Natural killer cell (primary cell): ENCODE measurements around the gene MPZL3. TPM values are rescaled to one million over a fixed set of nuclear protein-coding genes. Genes with fewer than 3 reads are reported as not detected.
A peak's percentile ranks its signal among the peaks of the same experiment; 100 is the strongest.

Experiments
- ATAC-seq, 3 donors: fragments of 150-1000 bp in 2 of 3; fragments of 200-7000 bp in 1 of 3; cut with Tn5 transposase; 1 replicate in 1 of 3; 2 replicates in 2 of 3; pipeline ENCODE4 v1.10.0; 2021; ENCODE audit warnings: mild to moderate bottlenecking in 2 of 3, moderate library complexity in 2 of 3
- DNase-seq, 2 donors: peaks; one replicate each; pipeline versions ENCODE4 v3.0.0 to v3.0.0-alpha.2; 2013 to 2021; ENCODE audit warnings: mixed read lengths in 1 of 2
- H3K27ac ChIP-seq: one replicate; pipeline ENCODE4 v1.5.1; 2013; ENCODE audit warnings: mild to moderate bottlenecking, low read length
- H3K27me3 ChIP-seq: one replicate; pipeline ENCODE4 v1.6.1; 2013; ENCODE audit warnings: low read length; ENCODE audit not compliant: control insufficient read depth, insufficient read depth
- H3K36me3 ChIP-seq: one replicate; pipeline ENCODE4 v1.6.1; 2013; ENCODE audit warnings: low read length; ENCODE audit not compliant: control insufficient read depth, insufficient read depth
- H3K4me1 ChIP-seq: one replicate; pipeline ENCODE4 v1.6.1; 2013; ENCODE audit warnings: low read length; ENCODE audit not compliant: control insufficient read depth, insufficient read depth
- H3K4me3 ChIP-seq: one replicate; pipeline ENCODE4 v1.5.1; 2013; ENCODE audit warnings: low read length
- H3K9me3 ChIP-seq: one replicate; pipeline ENCODE4 v1.6.1; 2013; ENCODE audit warnings: low read length; ENCODE audit not compliant: control insufficient read depth, insufficient read depth
- H3K27ac Mint-ChIP-seq, 2 donors: one replicate each; pipeline ENCODE4 v1.8.0; 2022; ENCODE audit warnings: mild to moderate bottlenecking in 2 of 2, mixed read lengths in 2 of 2, moderate library complexity in 1 of 2
- H3K27me3 Mint-ChIP-seq, 2 donors: one replicate each; pipeline ENCODE4 v1.8.0; 2022; ENCODE audit warnings: low read depth in 2 of 2, mixed read lengths in 2 of 2
- H3K36me3 Mint-ChIP-seq: one replicate; pipeline ENCODE4 v1.8.0; 2022; ENCODE audit warnings: mixed read lengths
- H3K4me1 Mint-ChIP-seq, 2 donors: one replicate each; pipeline ENCODE4 v1.8.0; 2022; ENCODE audit warnings: mixed read lengths in 2 of 2
- H3K4me3 Mint-ChIP-seq: one replicate; pipeline ENCODE4 v1.8.0; 2022; ENCODE audit warnings: mild to moderate bottlenecking, moderate library complexity, mixed read lengths
- H3K9me3 Mint-ChIP-seq, 2 donors: one replicate each; pipeline ENCODE4 v1.8.0; 2022; ENCODE audit warnings: mixed read lengths in 2 of 2
- WGBS: methylation state at CpG from one replicate; pipeline ENCODE4 v1.1.7; 2013; ENCODE audit warnings: missing lambda C conversion rate; ENCODE audit not compliant: insufficient coverage; 5-methylcytosine and 5-hydroxymethylcytosine counted together
- intact Hi-C: fragments of 100-400 bp; cut with micrococcal nuclease; formaldehyde crosslinking; loops from one replicate; pipeline ENCODE4 v1.14.2; 2022
- total RNA-seq, 4 donors: library from RNA; stranded (reverse); fragments of 120-200 nt in 1 of 4; gene quantifications; one replicate each; pipeline versions ENCODE4 v1.2.3 to v1.2.4, GENCODE V29; 2013 to 2022
- TF ChIP-seq, protein P1 (sequence below): fragments of 200-600 bp; IDR thresholded peaks from one replicate; pipeline ENCODE4 v1.8.0; 2022; ENCODE audit warnings: antibody characterized with exemption

The MPZL3 gene
- total RNA-seq, 3 donors from 2014 or later (not counting 1 experiment from before 2014, with no cell fraction given), result 6.3 to 7.5 (median 6.7) TPM

- Histone ChIP-seq H3K36me3 (no peaks in the 10 kb centered on the region), H3K27ac (no peak overlapping the region), H3K27me3 (no peaks in the 10 kb centered on the region), H3K4me3 (no peak overlapping the region), H3K9me3 (no peaks in the 10 kb centered on the region), H3K4me1 (peaks cover 6% of the 10 kb centered on the region)
- Mint-ChIP-seq H3K4me3 (no peak overlapping the region), H3K4me1 (peaks cover 0 to 5% of the 10 kb centered on the region in 2 donors), H3K9me3 (no peaks in the 10 kb centered on the region), H3K36me3 (no peaks in the 10 kb centered on the region), H3K27me3 (peaks cover 0 to 26% of the 10 kb centered on the region in 2 donors), H3K27ac (peak overlapping the region in 1 of 2 donors; percentile 29)
- DNase-seq (peak in 1 of 2 donors; percentile 47), ATAC-seq (peak in 2 of 3 donors; percentile 47 to 48)
- TF ChIP-seq, protein P1, sequence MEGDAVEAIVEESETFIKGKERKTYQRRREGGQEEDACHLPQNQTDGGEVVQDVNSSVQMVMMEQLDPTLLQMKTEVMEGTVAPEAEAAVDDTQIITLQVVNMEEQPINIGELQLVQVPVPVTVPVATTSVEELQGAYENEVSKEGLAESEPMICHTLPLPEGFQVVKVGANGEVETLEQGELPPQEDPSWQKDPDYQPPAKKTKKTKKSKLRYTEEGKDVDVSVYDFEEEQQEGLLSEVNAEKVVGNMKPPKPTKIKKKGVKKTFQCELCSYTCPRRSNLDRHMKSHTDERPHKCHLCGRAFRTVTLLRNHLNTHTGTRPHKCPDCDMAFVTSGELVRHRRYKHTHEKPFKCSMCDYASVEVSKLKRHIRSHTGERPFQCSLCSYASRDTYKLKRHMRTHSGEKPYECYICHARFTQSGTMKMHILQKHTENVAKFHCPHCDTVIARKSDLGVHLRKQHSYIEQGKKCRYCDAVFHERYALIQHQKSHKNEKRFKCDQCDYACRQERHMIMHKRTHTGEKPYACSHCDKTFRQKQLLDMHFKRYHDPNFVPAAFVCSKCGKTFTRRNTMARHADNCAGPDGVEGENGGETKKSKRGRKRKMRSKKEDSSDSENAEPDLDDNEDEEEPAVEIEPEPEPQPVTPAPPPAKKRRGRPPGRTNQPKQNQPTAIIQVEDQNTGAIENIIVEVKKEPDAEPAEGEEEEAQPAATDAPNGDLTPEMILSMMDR, result no peak
- 39% methylated on average over 1 of the region's 1 CpG for WGBS
- intact Hi-C loops, result no loop called here
Observed at GRCh38 chr11:118281284-118281683, 29.1 kb upstream of the MPZL3 start.

GRCh38 chr11:118277312-118277711 is 25.1 kb upstream of the MPZL3 start:
- Mint-ChIP-seq H3K27me3 (peaks cover 13 to 24% of the 10 kb centered on the region in 2 donors), H3K4me3 (no peak overlapping the region), H3K4me1 (peaks cover 0 to 5% of the 10 kb centered on the region in 2 donors), H3K9me3 (no peaks in the 10 kb centered on the region), H3K36me3 (no peaks in the 10 kb centered on the region), H3K27ac (no peak overlapping the region)
- H3K27ac ChIP-seq, result no peak overlapping the region
- no peaks in the 10 kb centered on the region for H3K36me3 ChIP-seq
- intact Hi-C loops, result no loop called here
- no peak for ATAC-seq
- no peaks in the 10 kb centered on the region for H3K9me3 ChIP-seq
- H3K4me1 ChIP-seq, result peaks cover 6% of the 10 kb centered on the region
- no peaks in the 10 kb centered on the region for H3K27me3 ChIP-seq
- DNase-seq, result no peak
- H3K4me3 ChIP-seq, result no peak overlapping the region
- TF ChIP-seq, protein P1, result no peak
- WGBS, result 95% methylated on average over 1 of the region's 1 CpG

DNA sequence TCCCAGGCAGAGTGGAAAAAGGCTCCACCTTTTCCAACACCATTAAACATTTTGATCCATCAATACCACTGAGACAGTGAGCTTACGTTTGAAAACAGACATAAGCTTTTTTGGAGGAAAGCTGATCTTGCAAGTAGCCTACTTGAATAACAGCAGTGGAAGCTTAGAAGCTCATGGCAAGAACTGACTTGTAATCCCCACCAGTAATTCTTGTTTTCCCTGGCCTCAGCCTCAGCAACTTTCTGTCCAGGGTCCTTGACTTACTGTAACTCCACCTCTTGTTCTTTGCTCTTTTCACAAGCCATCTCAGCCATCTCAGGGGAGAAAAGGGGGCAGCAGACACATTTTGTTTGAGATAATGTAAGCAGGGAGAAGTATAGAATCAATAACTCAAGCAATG is 24.3 kb upstream of the MPZL3 start:
- Histone ChIP-seq H3K4me1 (peaks cover 3% of the 10 kb centered on the region), H3K27me3 (no peaks in the 10 kb centered on the region), H3K27ac (no peak overlapping the region), H3K36me3 (no peaks in the 10 kb centered on the region), H3K4me3 (no peak overlapping the region), H3K9me3 (no peaks in the 10 kb centered on the region)
- Mint-ChIP-seq H3K9me3 (no peaks in the 10 kb centered on the region), H3K4me1 (peaks cover 0 to 3% of the 10 kb centered on the region in 2 donors), H3K36me3 (no peaks in the 10 kb centered on the region), H3K27me3 (peaks cover 16 to 20% of the 10 kb centered on the region in 2 donors), H3K27ac (no peak overlapping the region), H3K4me3 (no peak overlapping the region)
- WGBS, result 95% methylated on average over 1 of the region's 1 CpG
- intact Hi-C loops, result no loop called here
- TF ChIP-seq, protein P1, result no peak
- DNase-seq (no peak), ATAC-seq (no peak)

DNA sequence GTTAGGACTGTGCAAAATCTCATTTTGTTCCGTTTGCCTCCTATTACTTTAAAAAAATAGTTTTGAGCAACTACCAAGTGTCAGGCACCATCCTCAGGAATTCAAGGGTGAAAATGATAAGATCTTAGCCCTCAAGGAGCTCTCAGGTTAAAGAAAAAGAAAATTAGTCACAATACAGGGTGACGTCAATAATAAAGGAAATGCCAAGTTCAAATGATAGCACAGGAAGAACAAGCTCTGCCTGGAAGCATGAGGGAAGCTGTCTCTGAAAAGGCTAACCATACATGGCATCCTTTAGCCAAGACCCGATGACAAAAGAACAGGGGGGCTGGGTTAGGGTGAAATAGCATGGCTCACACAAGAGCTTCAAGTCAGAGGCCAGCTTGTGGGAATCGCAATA is 23.0 kb upstream of the MPZL3 start:
- H3K27ac ChIP-seq, result no peak overlapping the region
- Mint-ChIP-seq H3K4me1 (no peaks in the 10 kb centered on the region), H3K27ac (no peak overlapping the region), H3K27me3 (peaks cover 16 to 20% of the 10 kb centered on the region in 2 donors), H3K4me3 (no peak overlapping the region), H3K9me3 (no peaks in the 10 kb centered on the region), H3K36me3 (no peaks in the 10 kb centered on the region)
- H3K4me1 ChIP-seq, result no peaks in the 10 kb centered on the region
- no peaks in the 10 kb centered on the region for H3K27me3 ChIP-seq
- H3K36me3 ChIP-seq, result no peaks in the 10 kb centered on the region
- no peaks in the 10 kb centered on the region for H3K9me3 ChIP-seq
- no peak for DNase-seq
- no peak for ATAC-seq
- intact Hi-C loops, result no loop called here
- no peak overlapping the region for H3K4me3 ChIP-seq
- TF ChIP-seq, protein P1, result no peak
- WGBS, result 85% methylated on average over 4 of the region's 4 CpGs
